Measurements from ENCODE around the gene ZNF423. TPM values are rescaled to one million over a fixed set of nuclear protein-coding genes. Genes with fewer than 3 reads are reported as not detected.

The ZNF423 gene
- total and polyA plus RNA-seq, 7 donors, result 2.3 to 30.7 (median 14.4) TPM

GRCh38 chr16:49534901-49535610, 320.9 kb downstream of the ZNF423 start:
- Histone ChIP-seq H3K27me3 (ENCODE audit: insufficient read depth in 3 of 3, low read length in 2 of 3) (no peaks in the 10 kb centered on the region), H3K4me3 (no peak overlapping the region), H3K36me3 (ENCODE audit: insufficient read depth in 1 of 2, low read depth in 1 of 2) (no peaks in the 10 kb centered on the region), H3K9me3 (no peaks in the 10 kb centered on the region), H3K4me1 (no peaks in the 10 kb centered on the region), H3K27ac (no peak overlapping the region)
- WGBS, 3 donors, result 86 to 90% (median 89%) methylated on average over 13 of the region's 13 CpGs
- intact Hi-C loops (cut with DNase I), result no loop called here
- DNase-seq, result no peak
- TF ChIP-seq, protein P1, sequence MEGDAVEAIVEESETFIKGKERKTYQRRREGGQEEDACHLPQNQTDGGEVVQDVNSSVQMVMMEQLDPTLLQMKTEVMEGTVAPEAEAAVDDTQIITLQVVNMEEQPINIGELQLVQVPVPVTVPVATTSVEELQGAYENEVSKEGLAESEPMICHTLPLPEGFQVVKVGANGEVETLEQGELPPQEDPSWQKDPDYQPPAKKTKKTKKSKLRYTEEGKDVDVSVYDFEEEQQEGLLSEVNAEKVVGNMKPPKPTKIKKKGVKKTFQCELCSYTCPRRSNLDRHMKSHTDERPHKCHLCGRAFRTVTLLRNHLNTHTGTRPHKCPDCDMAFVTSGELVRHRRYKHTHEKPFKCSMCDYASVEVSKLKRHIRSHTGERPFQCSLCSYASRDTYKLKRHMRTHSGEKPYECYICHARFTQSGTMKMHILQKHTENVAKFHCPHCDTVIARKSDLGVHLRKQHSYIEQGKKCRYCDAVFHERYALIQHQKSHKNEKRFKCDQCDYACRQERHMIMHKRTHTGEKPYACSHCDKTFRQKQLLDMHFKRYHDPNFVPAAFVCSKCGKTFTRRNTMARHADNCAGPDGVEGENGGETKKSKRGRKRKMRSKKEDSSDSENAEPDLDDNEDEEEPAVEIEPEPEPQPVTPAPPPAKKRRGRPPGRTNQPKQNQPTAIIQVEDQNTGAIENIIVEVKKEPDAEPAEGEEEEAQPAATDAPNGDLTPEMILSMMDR (IDR thresholded peaks at IDR 0.05), result no peak
- ATAC-seq, result no peak

- Histone ChIP-seq H3K27ac (no peak overlapping the region), H3K36me3 (ENCODE audit: insufficient read depth in 1 of 2, low read depth in 1 of 2) (no peaks in the 10 kb centered on the region), H3K4me1 (no peaks in the 10 kb centered on the region), H3K9me3 (no peaks in the 10 kb centered on the region), H3K4me3 (no peak overlapping the region), H3K27me3 (ENCODE audit: insufficient read depth in 3 of 3, low read length in 2 of 3) (no peaks in the 10 kb centered on the region)
- DNase-seq (no peak), ATAC-seq (no peak)
- TF ChIP-seq, protein P1 (IDR thresholded peaks at IDR 0.05), result no peak
- intact Hi-C loops (cut with DNase I), result no loop called here
- WGBS, 3 donors, result 79 to 87% (median 85%) methylated on average over 7 of the region's 7 CpGs
Observed at GRCh38 chr16:49533422-49533821, 322.5 kb downstream of the ZNF423 start.

DNA sequence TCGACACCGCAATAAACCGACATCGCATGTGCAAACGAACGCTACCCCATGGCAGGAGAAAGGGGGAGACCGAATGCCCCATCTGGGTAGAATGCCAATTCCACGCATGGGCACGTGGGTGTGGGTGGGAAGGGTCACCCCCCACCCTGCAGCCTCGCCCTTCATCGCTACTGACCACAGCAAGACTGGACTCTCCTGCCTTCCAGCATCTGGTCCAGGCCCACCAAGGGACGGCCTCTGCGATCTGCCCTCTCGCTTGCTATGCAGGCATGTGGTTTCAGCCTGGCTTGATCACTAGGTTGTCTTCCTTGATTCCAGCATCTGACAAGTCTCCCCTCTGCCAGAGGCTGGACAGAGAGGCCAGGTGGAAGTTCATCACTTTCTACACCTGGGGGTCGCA, 323.0 kb downstream of the ZNF423 start:
- intact Hi-C loops (cut with DNase I), result no loop called here
- no peaks in the 10 kb centered on the region for H3K36me3 ChIP-seq (ENCODE audit: insufficient read depth in 1 of 2, low read depth in 1 of 2)
- no peaks in the 10 kb centered on the region for H3K4me1 ChIP-seq
- H3K27me3 ChIP-seq (ENCODE audit: insufficient read depth in 3 of 3, low read length in 2 of 3), result no peaks in the 10 kb centered on the region
- WGBS, 3 donors, result 93 to 96% (median 94%) methylated on average over 15 of the region's 15 CpGs
- no peak for DNase-seq
- no peak for ATAC-seq
- H3K4me3 ChIP-seq, result no peak overlapping the region
- TF ChIP-seq, protein P1 (IDR thresholded peaks at IDR 0.05), result no peak
- H3K27ac ChIP-seq, result no peak overlapping the region
- H3K9me3 ChIP-seq, result no peaks in the 10 kb centered on the region

- Histone ChIP-seq H3K4me1 (no peaks in the 10 kb centered on the region), H3K4me3 (no peak overlapping the region), H3K9me3 (no peaks in the 10 kb centered on the region), H3K27ac (no peak overlapping the region), H3K27me3 (ENCODE audit: insufficient read depth in 3 of 3, low read length in 2 of 3) (no peaks in the 10 kb centered on the region), H3K36me3 (ENCODE audit: insufficient read depth in 1 of 2, low read depth in 1 of 2) (no peaks in the 10 kb centered on the region)
- TF ChIP-seq, protein P1 (IDR thresholded peaks at IDR 0.05), result no peak
- ATAC-seq (no peak), DNase-seq (no peak)
- intact Hi-C loops (cut with DNase I), result no loop called here
- 79 to 82% (median 82%) methylated on average over 22 of the region's 22 CpGs for WGBS, 3 donors
Observed at GRCh38 chr16:49531931-49532840, 323.7 kb downstream of the ZNF423 start.

Data from psoas muscle (tissue), 8 donors.